Measurements from ENCODE around the gene NSG2.

Gene NSG2

DNA sequence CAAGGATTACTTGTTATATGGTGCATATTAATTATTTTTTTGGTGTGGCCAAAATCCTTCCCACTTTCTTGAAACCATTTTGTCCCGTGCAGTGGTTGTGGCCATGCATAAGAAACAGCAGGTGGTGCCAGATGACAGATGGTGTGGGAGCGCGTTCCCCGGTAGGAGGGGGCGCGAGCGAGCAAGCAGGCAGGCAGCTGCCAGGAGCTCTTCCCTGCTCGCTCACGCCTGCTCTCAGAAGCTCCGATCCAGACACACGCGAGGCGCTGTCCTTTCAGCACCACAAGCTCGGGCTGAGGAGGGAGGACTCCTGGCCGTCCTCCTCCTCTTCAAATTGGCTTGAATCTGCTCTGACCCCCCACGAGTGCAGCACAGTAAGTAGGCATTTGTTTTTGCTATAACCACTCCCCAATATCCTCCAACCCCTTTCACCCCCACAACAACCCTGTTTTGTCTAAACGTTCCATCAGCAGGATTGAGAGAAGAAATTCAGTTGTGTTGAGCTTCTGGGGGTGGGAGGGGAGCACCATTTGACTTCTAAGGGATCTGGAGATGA is at the start of gene NSG2:
TSS of gene NSG2 (plus strand) at position 237 of the 556 bp plus-strand sequence. CDS start 1,050 bp downstream, outside the sequence.
- H3K79me2 ChIP-seq: no peaks in the 10 kb centered on the region
- H3K27me3 ChIP-seq (ENCODE audit: control insufficient read depth, insufficient read depth, low read length): no peaks in the 10 kb centered on the region
- H3K4me2 ChIP-seq (ENCODE audit: low read length): no peak within 1 kb of the TSS
- peak within 1 kb of the TSS; percentile 67 for H2AFZ ChIP-seq
- no peaks in the 10 kb centered on the region for H3K4me1 ChIP-seq
- H3K9ac ChIP-seq: no peak within 1 kb of the TSS
- no peak within 1 kb of the TSS for H3K27ac ChIP-seq
- H3K4me3 ChIP-seq (ENCODE audit: low read depth, low read length): no peak within 1 kb of the TSS
- TF ChIP-seq, protein P1, sequence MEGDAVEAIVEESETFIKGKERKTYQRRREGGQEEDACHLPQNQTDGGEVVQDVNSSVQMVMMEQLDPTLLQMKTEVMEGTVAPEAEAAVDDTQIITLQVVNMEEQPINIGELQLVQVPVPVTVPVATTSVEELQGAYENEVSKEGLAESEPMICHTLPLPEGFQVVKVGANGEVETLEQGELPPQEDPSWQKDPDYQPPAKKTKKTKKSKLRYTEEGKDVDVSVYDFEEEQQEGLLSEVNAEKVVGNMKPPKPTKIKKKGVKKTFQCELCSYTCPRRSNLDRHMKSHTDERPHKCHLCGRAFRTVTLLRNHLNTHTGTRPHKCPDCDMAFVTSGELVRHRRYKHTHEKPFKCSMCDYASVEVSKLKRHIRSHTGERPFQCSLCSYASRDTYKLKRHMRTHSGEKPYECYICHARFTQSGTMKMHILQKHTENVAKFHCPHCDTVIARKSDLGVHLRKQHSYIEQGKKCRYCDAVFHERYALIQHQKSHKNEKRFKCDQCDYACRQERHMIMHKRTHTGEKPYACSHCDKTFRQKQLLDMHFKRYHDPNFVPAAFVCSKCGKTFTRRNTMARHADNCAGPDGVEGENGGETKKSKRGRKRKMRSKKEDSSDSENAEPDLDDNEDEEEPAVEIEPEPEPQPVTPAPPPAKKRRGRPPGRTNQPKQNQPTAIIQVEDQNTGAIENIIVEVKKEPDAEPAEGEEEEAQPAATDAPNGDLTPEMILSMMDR (IDR thresholded peaks at IDR 0.05): peak; percentile 94
- no peaks in the 10 kb centered on the region for H3K9me3 ChIP-seq (ENCODE audit: control insufficient read depth, low read length)
- H3K36me3 ChIP-seq (ENCODE audit: control insufficient read depth, insufficient read depth, low read length): no peaks in the 10 kb centered on the region

DNA sequence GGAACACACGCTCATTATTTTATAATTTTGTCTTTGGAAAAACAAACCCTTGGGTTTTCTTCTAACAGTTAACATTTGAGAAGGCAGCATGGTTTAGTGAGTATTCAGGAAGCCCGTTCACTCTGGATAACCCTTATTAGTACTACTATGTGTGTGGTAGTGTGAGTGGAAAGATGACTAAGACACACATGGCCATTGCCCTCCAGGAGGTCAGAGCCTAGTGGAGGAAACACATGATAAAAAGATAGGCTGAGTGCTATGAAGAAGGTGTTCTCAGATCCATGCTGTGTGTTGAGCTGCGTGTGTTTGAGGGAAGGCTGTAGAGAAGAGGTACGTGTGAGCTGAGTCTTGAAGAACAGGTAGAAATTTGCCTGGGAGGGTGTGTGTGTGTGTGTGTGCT is 48.2 kb upstream of the NSG2 start:
- H3K4me3 ChIP-seq (ENCODE audit: low read depth, low read length): no peak overlapping the region

DNA sequence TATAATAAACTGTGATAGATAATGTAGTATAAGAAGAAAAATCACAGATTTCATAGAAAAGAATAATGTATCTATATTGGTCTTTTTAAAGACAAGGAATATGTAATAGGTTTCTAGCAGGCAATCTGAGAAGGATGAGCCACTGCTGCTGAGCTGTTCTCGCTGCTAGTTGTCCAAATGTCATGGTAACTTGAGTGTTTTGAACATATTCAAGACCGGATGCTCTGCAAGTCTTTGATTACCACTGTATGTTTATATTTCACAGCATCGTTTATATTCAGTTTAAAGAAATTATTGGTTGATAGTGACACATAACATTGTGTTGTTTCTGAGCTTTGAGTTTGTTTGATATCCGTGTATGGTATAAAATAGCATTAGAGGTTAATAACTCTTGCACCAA is 47.0 kb upstream of the NSG2 start:
- Histone ChIP-seq H3K27me3 (ENCODE audit: control insufficient read depth, insufficient read depth, low read length) (no peaks in the 10 kb centered on the region), H2AFZ (no peak overlapping the region), H3K9ac (no peak overlapping the region), H3K4me1 (no peaks in the 10 kb centered on the region), H3K4me2 (ENCODE audit: low read length) (no peak overlapping the region), H3K27ac (no peak overlapping the region), H3K79me2 (no peaks in the 10 kb centered on the region), H3K36me3 (ENCODE audit: control insufficient read depth, insufficient read depth, low read length) (no peaks in the 10 kb centered on the region), H3K4me3 (ENCODE audit: low read depth, low read length) (no peak overlapping the region), H3K9me3 (ENCODE audit: control insufficient read depth, low read length) (no peaks in the 10 kb centered on the region)
- TF ChIP-seq, protein P1 (IDR thresholded peaks at IDR 0.05): no peak

More for the DNA sequence above, 48.2 kb upstream of the NSG2 start:
- Histone ChIP-seq H3K4me2 (ENCODE audit: low read length) (no peak overlapping the region), H3K9ac (no peak overlapping the region), H3K36me3 (ENCODE audit: control insufficient read depth, insufficient read depth, low read length) (no peaks in the 10 kb centered on the region), H3K9me3 (ENCODE audit: control insufficient read depth, low read length) (no peaks in the 10 kb centered on the region), H3K27me3 (ENCODE audit: control insufficient read depth, insufficient read depth, low read length) (no peaks in the 10 kb centered on the region), H3K79me2 (no peaks in the 10 kb centered on the region), H3K27ac (no peak overlapping the region), H2AFZ (no peak overlapping the region), H3K4me1 (no peaks in the 10 kb centered on the region)
- TF ChIP-seq, protein P1 (IDR thresholded peaks at IDR 0.05): no peak

DNA sequence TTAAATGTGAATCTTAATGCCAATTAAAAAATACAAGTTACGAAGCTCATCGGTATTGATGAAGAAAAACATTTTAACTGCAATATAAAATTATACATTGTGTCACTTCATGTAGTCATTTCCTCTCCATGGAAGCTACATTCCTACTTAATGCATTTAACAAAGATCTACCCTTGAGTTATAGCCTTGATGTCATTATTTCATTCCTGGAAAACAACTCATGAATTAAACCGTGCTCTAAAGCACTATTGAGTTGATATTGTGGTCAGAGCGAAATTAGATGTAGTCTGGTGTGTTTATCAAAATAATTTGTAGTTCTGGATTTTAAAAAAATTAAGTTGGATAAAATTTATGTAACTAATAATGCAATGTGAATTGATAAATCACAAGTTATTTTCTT is 45.4 kb upstream of the NSG2 start:
- H3K79me2 ChIP-seq: no peaks in the 10 kb centered on the region
- no peak overlapping the region for H3K4me2 ChIP-seq (ENCODE audit: low read length)
- no peaks in the 10 kb centered on the region for H3K4me1 ChIP-seq
- H3K27me3 ChIP-seq (ENCODE audit: control insufficient read depth, insufficient read depth, low read length): no peaks in the 10 kb centered on the region
- H3K4me3 ChIP-seq (ENCODE audit: low read depth, low read length): no peak overlapping the region
- H3K9me3 ChIP-seq (ENCODE audit: control insufficient read depth, low read length): no peaks in the 10 kb centered on the region
- no peak overlapping the region for H2AFZ ChIP-seq
- H3K9ac ChIP-seq: no peak overlapping the region
- H3K27ac ChIP-seq: no peak overlapping the region
- TF ChIP-seq, protein P1 (IDR thresholded peaks at IDR 0.05): no peak
- no peaks in the 10 kb centered on the region for H3K36me3 ChIP-seq (ENCODE audit: control insufficient read depth, insufficient read depth, low read length)

DNA sequence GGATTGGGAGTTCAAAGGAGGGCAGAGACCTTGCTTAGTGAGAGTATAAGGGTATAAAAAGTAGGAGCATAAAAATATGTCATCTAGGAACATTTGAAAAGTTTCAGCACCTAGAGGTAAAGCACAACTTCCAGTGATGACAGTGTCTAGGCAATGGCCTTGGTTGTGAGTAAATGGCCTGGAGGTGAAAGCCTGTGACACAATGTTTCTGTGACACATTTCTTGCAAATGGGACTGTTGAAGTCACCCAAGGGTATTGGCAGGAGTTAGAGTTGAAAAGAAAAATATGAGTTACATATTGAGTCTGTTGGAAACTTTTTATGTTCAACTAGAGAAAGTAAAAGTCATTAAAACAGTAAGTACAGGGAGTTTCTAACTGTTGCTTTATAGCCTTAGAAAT is 41.7 kb upstream of the NSG2 start:
- TF ChIP-seq, protein P1 (IDR thresholded peaks at IDR 0.05): no peak
- Histone ChIP-seq H3K79me2 (no peaks in the 10 kb centered on the region), H3K4me3 (ENCODE audit: low read depth, low read length) (no peak overlapping the region), H3K36me3 (ENCODE audit: control insufficient read depth, insufficient read depth, low read length) (no peaks in the 10 kb centered on the region), H3K4me2 (ENCODE audit: low read length) (no peak overlapping the region), H3K27me3 (ENCODE audit: control insufficient read depth, insufficient read depth, low read length) (no peaks in the 10 kb centered on the region), H3K4me1 (no peaks in the 10 kb centered on the region), H3K9ac (no peak overlapping the region), H2AFZ (no peak overlapping the region), H3K27ac (no peak overlapping the region), H3K9me3 (ENCODE audit: control insufficient read depth, low read length) (no peaks in the 10 kb centered on the region)

Measured in parathyroid adenoma (tissue), 2 donors.